SK-N-SH (cell line): ENCODE data around the gene CENPW. TPM values are rescaled to one million over a fixed set of nuclear protein-coding genes. Genes with fewer than 3 reads are reported as not detected.

ENCODE experiments used
- CTCF ChIA-PET: fragments of 300-600, 350-600 bp; formaldehyde crosslinking; extraction: SDS; loops from one replicate; lab custom pipeline; 2021; lab: Yijun Ruan, JAX
- POLR2A ChIA-PET: fragments of 350-600 bp; sonication (Branson Sonifier 250); formaldehyde crosslinking; extraction: SDS; loops from one replicate; lab custom pipeline; 2020; ENCODE audit warnings: antibody characterized with exemption, inconsistent platforms; lab: Yijun Ruan, JAX
- DNase-seq: peaks from one replicate; pipeline ENCODE4 v3.0.0; 2012
- H2AFZ ChIP-seq: fragments of 200-600 bp; sonication (generic); 2 replicates; pipeline ENCODE4 v1.8.1; 2016; ENCODE audit warnings: antibody characterized with exemption, mild to moderate bottlenecking, low read depth
- H3F3A ChIP-seq: fragments of 200-600 bp; sonication (generic); replicated peaks from 2 replicates; pipeline ENCODE3; 2016; ENCODE audit warnings: antibody characterized with exemption, mild to moderate bottlenecking; ENCODE audit not compliant: insufficient read depth
- H3K27ac ChIP-seq, 2 experiments: fragments of 200-500 bp in 1 of 2; fragments of 200-600 bp in 1 of 2; sonication (Bioruptor generic) in 1 of 2; sonication (generic), shearing (Covaris generic) in 1 of 2; 2 replicates each; pipeline versions ENCODE4 v1.5.1 to v1.6.1; 2014 to 2016; ENCODE audit warnings: low read depth in 2 of 2, inconsistent platforms in 1 of 2, low read length in 1 of 2, mild to moderate bottlenecking in 1 of 2, mixed read lengths in 1 of 2
- H3K27me3 ChIP-seq: fragments of 200-600 bp; sonication (generic), shearing (Covaris generic); 2 replicates; pipeline ENCODE4 v1.6.1; 2016; ENCODE audit warnings: mixed run types; ENCODE audit not compliant: insufficient read depth
- H3K36me3 ChIP-seq, 2 experiments: fragments of 200-500 bp in 1 of 2; fragments of 200-600 bp in 1 of 2; sonication (Bioruptor generic) in 1 of 2; sonication (generic) in 1 of 2; replicated peaks in 1 of 2; 2 replicates each; pipeline versions ENCODE3 to v1.5.1; 2014 to 2016; ENCODE audit warnings: low read length in 1 of 2, mild to moderate bottlenecking in 1 of 2; ENCODE audit not compliant: insufficient read depth in 2 of 2, control insufficient read depth in 1 of 2
- H3K4me1 ChIP-seq, 2 experiments: fragments of 200-500 bp in 1 of 2; fragments of 200-600 bp in 1 of 2; sonication (Bioruptor generic) in 1 of 2; sonication (generic), shearing (Covaris generic) in 1 of 2; 2 replicates each; pipeline versions ENCODE4 v1.5.1 to v1.6.1; 2014 to 2016; ENCODE audit warnings: low read depth in 1 of 2, low read length in 1 of 2, mixed run types in 1 of 2; ENCODE audit not compliant: insufficient read depth in 2 of 2, control insufficient read depth in 1 of 2
- H3K4me2 ChIP-seq: fragments of 200-600 bp; sonication (generic), shearing (Covaris generic); 2 replicates; pipeline ENCODE4 v1.6.1; 2017; ENCODE audit warnings: mixed run types
- H3K4me3 ChIP-seq, 2 experiments: fragments of 200-500 bp in 1 of 2; fragments of 200-600 bp in 1 of 2; sonication (Bioruptor generic) in 1 of 2; sonication (generic), shearing (Covaris generic) in 1 of 2; 2 replicates each; pipeline versions ENCODE4 v1.5.1 to v1.8.1; 2014 to 2016; ENCODE audit warnings: low read depth in 2 of 2, inconsistent platforms in 1 of 2, low read length in 1 of 2, mild to moderate bottlenecking in 1 of 2, mixed read lengths in 1 of 2, moderate library complexity in 1 of 2
- H3K79me2 ChIP-seq: fragments of 200-600 bp; sonication (generic); 2 replicates; pipeline ENCODE4 v1.8.1; 2017; ENCODE audit warnings: mild to moderate bottlenecking; ENCODE audit not compliant: insufficient read depth
- H3K9ac ChIP-seq: fragments of 200-600 bp; sonication (generic); 2 replicates; pipeline ENCODE4 v1.6.1; 2017; ENCODE audit warnings: mixed run types
- H3K9me2 ChIP-seq: fragments of 200-600 bp; sonication (generic); 2 replicates; pipeline ENCODE4 v1.6.1; 2017; ENCODE audit warnings: mixed run types
- H3K9me3 ChIP-seq: fragments of 200-600 bp; sonication (generic); 2 replicates; pipeline ENCODE4 v1.6.1; 2017; ENCODE audit warnings: mixed run types, mild to moderate bottlenecking, moderate library complexity
- H4K20me1 ChIP-seq: fragments of 200-600 bp; sonication (generic); 2 replicates; pipeline ENCODE4 v1.6.1; 2017; ENCODE audit warnings: mild to moderate bottlenecking, mixed run types; ENCODE audit not compliant: insufficient read depth
- EP300 ChIP-seq, 2 experiments: IDR thresholded peaks; 2 replicates each; pipeline versions ENCODE4 v1.4.0 to v1.6.1; 2012; ENCODE audit warnings: borderline replicate concordance in 1 of 2, low read depth in 1 of 2, low read length in 1 of 2
- FOXM1 ChIP-seq: IDR thresholded peaks from 2 replicates; pipeline ENCODE4 v1.4.0; 2012; ENCODE audit warnings: low read depth, mild to moderate bottlenecking
- GABPA ChIP-seq: IDR thresholded peaks from 2 replicates; pipeline ENCODE4 v1.4.0; 2012; ENCODE audit warnings: low read depth, mild to moderate bottlenecking
- MEF2A ChIP-seq: IDR thresholded peaks from 2 replicates; pipeline ENCODE4 v1.4.0; 2012; ENCODE audit warnings: low read depth, borderline replicate concordance
- NFIC ChIP-seq: IDR thresholded peaks from 2 replicates; pipeline ENCODE4 v1.4.0; 2012; ENCODE audit warnings: borderline replicate concordance
- POLR2AphosphoS5 ChIP-seq: IDR thresholded peaks from 2 replicates; pipeline ENCODE4 v1.6.1; 2012; ENCODE audit warnings: low read depth, low read length
- RCOR1 ChIP-seq: fragments of 150-350 bp; IDR thresholded peaks from 2 replicates; pipeline ENCODE4 v1.6.1; 2017; ENCODE audit warnings: antibody characterized with exemption, low read length
- RFX5 ChIP-seq: IDR thresholded peaks from 2 replicates; pipeline ENCODE4 v1.6.1; 2012; ENCODE audit warnings: mild to moderate bottlenecking, improper control_type of control experiment, low read length
- SIN3A ChIP-seq: IDR thresholded peaks from 2 replicates; pipeline ENCODE4 v1.6.1; 2012; ENCODE audit warnings: low read depth, mild to moderate bottlenecking, low read length, moderate library complexity, borderline replicate concordance
- TAF1 ChIP-seq: IDR thresholded peaks from 2 replicates; pipeline ENCODE4 v1.6.1; 2012; ENCODE audit warnings: low read depth, mild to moderate bottlenecking, low read length, moderate library complexity, borderline replicate concordance
- TCF12 ChIP-seq: IDR thresholded peaks from 2 replicates; pipeline ENCODE4 v1.4.0; 2012
- TEAD4 ChIP-seq: IDR thresholded peaks from 2 replicates; pipeline ENCODE4 v1.4.0; 2012; ENCODE audit warnings: mild to moderate bottlenecking, borderline replicate concordance; ENCODE audit not compliant: insufficient read depth
- WGBS: methylation state at CpG from one replicate; pipeline ENCODE4 v1.1.6; 2017; ENCODE audit warnings: low lambda C conversion rate; 5-methylcytosine and 5-hydroxymethylcytosine counted together
- polyA plus RNA-seq, 3 experiments: library from polyadenylated mRNA; depleted of rRNA; stranded (reverse); fragments of >200 nt; gene quantifications; 2 replicates each; pipeline ENCODE4 v1.2.3, GENCODE V29; 2012
- TF ChIP-seq, protein P1 (sequence below): fragments of 150-350 bp; IDR thresholded peaks from 2 replicates; pipeline ENCODE4 v1.6.1; 2016; ENCODE audit warnings: mild to moderate bottlenecking, low read depth, low read length
- TF ChIP-seq, protein P2 (sequence below): IDR thresholded peaks from 2 replicates; pipeline ENCODE4; 2012
- TF ChIP-seq, protein P3 (sequence below): IDR thresholded peaks from 2 replicates; pipeline ENCODE4 v1.4.0; 2012; ENCODE audit warnings: low read depth, borderline replicate concordance
- TF ChIP-seq, protein P4 (sequence below): IDR thresholded peaks from 2 replicates; pipeline ENCODE4 v1.6.1; 2012; ENCODE audit warnings: mild to moderate bottlenecking, low read depth, low read length, moderate library complexity

The CENPW gene
- polyA plus RNA-seq, 1 of the 3 experiments (the other 2 are of a cell fraction) = 10.9 TPM

DNA sequence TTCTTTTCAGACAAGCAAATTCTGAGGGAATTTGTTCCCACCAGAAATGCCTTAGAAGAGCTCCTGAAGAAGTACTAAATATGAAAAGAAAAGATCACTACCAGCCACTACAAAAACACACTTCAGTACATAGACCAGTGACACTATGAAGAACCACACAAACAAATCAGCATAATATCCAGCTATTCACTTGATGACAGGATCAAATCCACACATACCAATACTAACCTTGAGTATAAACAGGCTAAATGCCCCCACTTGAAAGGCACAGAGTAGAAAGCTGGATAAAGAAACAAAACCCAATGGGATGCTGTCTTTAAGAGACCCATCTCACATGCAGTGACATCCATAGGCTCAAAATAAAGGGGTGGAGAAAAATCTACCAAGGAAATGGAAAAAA lies 43.3 kb downstream of the CENPW start:
- CTCF ChIA-PET = interaction anchor here (1.6 kb wide), 1 partner anchor 12 kb away, joined by 3 read pairs; no protein-coding TSS in a partner anchor
- peaks cover 0 to 6% of the 10 kb centered on the region in 2 experiments; a peak in 1 of 4 replicates for H3K4me1 ChIP-seq
- no peaks in the 10 kb centered on the region for H3F3A ChIP-seq
- H3K79me2 ChIP-seq = no peaks in the 10 kb centered on the region
- POLR2A ChIA-PET = no interaction called here
- no peaks in the 10 kb centered on the region for H4K20me1 ChIP-seq
- no peaks in the 10 kb centered on the region for H3K9me3 ChIP-seq
- no peak overlapping the region for H3K27ac ChIP-seq
- no peak overlapping the region for H3K4me2 ChIP-seq
- no peaks in the 10 kb centered on the region for H3K27me3 ChIP-seq
- no peak overlapping the region for H3K9ac ChIP-seq
- no peak for DNase-seq
- TF ChIP-seq NFIC (no peak), SIN3A (no peak), GABPA (no peak), POLR2AphosphoS5 (no peak), FOXM1 (no peak), RCOR1 (no peak), TAF1 (no peak), TCF12 (no peak), EP300 (IDR thresholded peaks at IDR 0.05; ENCODE audit: borderline replicate concordance in 1 of 2, low read depth in 1 of 2, low read length in 1 of 2) (no peak)
- TF ChIP-seq, protein P1, sequence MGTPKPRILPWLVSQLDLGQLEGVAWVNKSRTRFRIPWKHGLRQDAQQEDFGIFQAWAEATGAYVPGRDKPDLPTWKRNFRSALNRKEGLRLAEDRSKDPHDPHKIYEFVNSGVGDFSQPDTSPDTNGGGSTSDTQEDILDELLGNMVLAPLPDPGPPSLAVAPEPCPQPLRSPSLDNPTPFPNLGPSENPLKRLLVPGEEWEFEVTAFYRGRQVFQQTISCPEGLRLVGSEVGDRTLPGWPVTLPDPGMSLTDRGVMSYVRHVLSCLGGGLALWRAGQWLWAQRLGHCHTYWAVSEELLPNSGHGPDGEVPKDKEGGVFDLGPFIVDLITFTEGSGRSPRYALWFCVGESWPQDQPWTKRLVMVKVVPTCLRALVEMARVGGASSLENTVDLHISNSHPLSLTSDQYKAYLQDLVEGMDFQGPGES = no peak
- TF ChIP-seq, protein P2, sequence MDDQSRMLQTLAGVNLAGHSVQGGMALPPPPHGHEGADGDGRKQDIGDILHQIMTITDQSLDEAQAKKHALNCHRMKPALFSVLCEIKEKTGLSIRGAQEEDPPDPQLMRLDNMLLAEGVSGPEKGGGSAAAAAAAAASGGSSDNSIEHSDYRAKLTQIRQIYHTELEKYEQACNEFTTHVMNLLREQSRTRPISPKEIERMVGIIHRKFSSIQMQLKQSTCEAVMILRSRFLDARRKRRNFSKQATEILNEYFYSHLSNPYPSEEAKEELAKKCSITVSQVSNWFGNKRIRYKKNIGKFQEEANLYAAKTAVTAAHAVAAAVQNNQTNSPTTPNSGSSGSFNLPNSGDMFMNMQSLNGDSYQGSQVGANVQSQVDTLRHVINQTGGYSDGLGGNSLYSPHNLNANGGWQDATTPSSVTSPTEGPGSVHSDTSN = no peak
- TF ChIP-seq, protein P3, sequence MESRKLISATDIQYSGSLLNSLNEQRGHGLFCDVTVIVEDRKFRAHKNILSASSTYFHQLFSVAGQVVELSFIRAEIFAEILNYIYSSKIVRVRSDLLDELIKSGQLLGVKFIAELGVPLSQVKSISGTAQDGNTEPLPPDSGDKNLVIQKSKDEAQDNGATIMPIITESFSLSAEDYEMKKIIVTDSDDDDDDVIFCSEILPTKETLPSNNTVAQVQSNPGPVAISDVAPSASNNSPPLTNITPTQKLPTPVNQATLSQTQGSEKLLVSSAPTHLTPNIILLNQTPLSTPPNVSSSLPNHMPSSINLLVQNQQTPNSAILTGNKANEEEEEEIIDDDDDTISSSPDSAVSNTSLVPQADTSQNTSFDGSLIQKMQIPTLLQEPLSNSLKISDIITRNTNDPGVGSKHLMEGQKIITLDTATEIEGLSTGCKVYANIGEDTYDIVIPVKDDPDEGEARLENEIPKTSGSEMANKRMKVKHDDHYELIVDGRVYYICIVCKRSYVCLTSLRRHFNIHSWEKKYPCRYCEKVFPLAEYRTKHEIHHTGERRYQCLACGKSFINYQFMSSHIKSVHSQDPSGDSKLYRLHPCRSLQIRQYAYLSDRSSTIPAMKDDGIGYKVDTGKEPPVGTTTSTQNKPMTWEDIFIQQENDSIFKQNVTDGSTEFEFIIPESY = no peak
- no peak overlapping the region for H3K4me3 ChIP-seq
- H3K9me2 ChIP-seq = no peaks in the 10 kb centered on the region
- H3K36me3 ChIP-seq = no peaks in the 10 kb centered on the region
- H2AFZ ChIP-seq = no peak overlapping the region

DNA sequence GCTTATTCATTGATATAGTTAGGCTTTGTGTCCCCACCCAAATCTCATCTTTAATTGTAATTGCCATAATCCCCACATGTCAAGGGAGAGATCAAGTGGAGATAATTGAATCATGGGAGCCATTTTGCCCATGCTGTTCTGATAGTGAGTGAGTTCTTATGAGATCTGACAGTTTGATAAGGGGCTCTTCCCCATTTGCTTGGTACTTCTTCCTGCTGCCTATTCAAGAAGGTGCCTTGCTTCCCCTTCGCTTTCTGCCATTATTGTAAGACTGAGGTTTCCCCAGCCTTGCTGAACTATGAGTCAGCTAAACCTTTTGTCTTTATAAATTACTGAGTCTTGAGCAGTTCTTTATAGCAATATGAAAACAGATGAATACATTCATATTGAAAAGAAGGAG lies 45.6 kb downstream of the CENPW start:
- POLR2A ChIA-PET = no interaction called here
- peaks cover 0 to 9% of the 10 kb centered on the region in 2 experiments; a peak in 1 of 4 replicates for H3K4me1 ChIP-seq
- no peak for DNase-seq
- 84% methylated on average over 1 of the region's 1 CpG for WGBS
- no peak for TF ChIP-seq MEF2A
- no peak for TF ChIP-seq TEAD4
- TF ChIP-seq, protein P4, sequence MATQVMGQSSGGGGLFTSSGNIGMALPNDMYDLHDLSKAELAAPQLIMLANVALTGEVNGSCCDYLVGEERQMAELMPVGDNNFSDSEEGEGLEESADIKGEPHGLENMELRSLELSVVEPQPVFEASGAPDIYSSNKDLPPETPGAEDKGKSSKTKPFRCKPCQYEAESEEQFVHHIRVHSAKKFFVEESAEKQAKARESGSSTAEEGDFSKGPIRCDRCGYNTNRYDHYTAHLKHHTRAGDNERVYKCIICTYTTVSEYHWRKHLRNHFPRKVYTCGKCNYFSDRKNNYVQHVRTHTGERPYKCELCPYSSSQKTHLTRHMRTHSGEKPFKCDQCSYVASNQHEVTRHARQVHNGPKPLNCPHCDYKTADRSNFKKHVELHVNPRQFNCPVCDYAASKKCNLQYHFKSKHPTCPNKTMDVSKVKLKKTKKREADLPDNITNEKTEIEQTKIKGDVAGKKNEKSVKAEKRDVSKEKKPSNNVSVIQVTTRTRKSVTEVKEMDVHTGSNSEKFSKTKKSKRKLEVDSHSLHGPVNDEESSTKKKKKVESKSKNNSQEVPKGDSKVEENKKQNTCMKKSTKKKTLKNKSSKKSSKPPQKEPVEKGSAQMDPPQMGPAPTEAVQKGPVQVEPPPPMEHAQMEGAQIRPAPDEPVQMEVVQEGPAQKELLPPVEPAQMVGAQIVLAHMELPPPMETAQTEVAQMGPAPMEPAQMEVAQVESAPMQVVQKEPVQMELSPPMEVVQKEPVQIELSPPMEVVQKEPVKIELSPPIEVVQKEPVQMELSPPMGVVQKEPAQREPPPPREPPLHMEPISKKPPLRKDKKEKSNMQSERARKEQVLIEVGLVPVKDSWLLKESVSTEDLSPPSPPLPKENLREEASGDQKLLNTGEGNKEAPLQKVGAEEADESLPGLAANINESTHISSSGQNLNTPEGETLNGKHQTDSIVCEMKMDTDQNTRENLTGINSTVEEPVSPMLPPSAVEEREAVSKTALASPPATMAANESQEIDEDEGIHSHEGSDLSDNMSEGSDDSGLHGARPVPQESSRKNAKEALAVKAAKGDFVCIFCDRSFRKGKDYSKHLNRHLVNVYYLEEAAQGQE = no peak
- no peak for TF ChIP-seq TAF1
- no peak for TF ChIP-seq RFX5
- TF ChIP-seq, all 33 proteins: peak for 0
- CTCF ChIA-PET = no interaction called here
- H3K4me3 ChIP-seq = no peak overlapping the region
- H3F3A ChIP-seq = no peaks in the 10 kb centered on the region
- no peak overlapping the region for H3K9ac ChIP-seq
- H3K79me2 ChIP-seq = no peaks in the 10 kb centered on the region
- H3K36me3 ChIP-seq = no peaks in the 10 kb centered on the region
- no peak overlapping the region for H3K4me2 ChIP-seq
- no peak overlapping the region for H3K27ac ChIP-seq
- H3K9me3 ChIP-seq = no peaks in the 10 kb centered on the region
- no peaks in the 10 kb centered on the region for H4K20me1 ChIP-seq
- no peaks in the 10 kb centered on the region for H3K9me2 ChIP-seq
- no peaks in the 10 kb centered on the region for H3K27me3 ChIP-seq
- H2AFZ ChIP-seq = no peak overlapping the region
